GM21529 (cell line): ENCODE results near the gene SKAP2.

ENCODE experiments used
- ATAC-seq: cut with Tn5 transposase; IDR thresholded peaks from one replicate; pipeline ENCODE4 v1.9.1; 2021; ENCODE audit not compliant: unreplicated experiment

SKAP2 gene

GRCh38 chr7:26864309-26865093 lies at the start of gene SKAP2:
Gene SKAP2 (minus strand): TSS chr7:26864590. CDS start chr7:26864429, 161 bp downstream.
- peak; percentile 93 for ATAC-seq

GRCh38 chr7:26912933-26913536 lies 48.6 kb upstream of the SKAP2 start:
- ATAC-seq: no peak

- ATAC-seq: no peak
These were observed 47.9 kb upstream of the SKAP2 start for GRCh38 chr7:26912338-26912737.

- ATAC-seq: no peak
These were observed 45.8 kb upstream of the SKAP2 start for GRCh38 chr7:26910221-26910620.

- no peak for ATAC-seq
These were observed 35.9 kb upstream of the SKAP2 start for GRCh38 chr7:26900251-26900650.

GRCh38 chr7:26899519-26899918 lies 35.1 kb upstream of the SKAP2 start:
- no peak for ATAC-seq

- no peak for ATAC-seq
These were observed 34.5 kb upstream of the SKAP2 start for GRCh38 chr7:26898891-26899290.

GRCh38 chr7:26897928-26898327 lies 33.5 kb upstream of the SKAP2 start:
- ATAC-seq: no peak

GRCh38 chr7:26891400-26892350 lies 27.3 kb upstream of the SKAP2 start:
- peak; percentile 75 for ATAC-seq

- no peak for ATAC-seq
These were observed 16.5 kb upstream of the SKAP2 start for GRCh38 chr7:26880852-26881251.

- no peak for ATAC-seq
These were observed 15.3 kb upstream of the SKAP2 start for GRCh38 chr7:26879671-26880070.

GRCh38 chr7:26868841-26869495 lies 4.6 kb upstream of the SKAP2 start:
- no peak for ATAC-seq

- peak; percentile 39 for ATAC-seq
These were observed 651 bp upstream of the SKAP2 start for GRCh38 chr7:26865094-26865388.

GRCh38 chr7:26863518-26864308 lies 677 bp downstream of the SKAP2 start:
- peak; percentile 23 for ATAC-seq

GRCh38 chr7:26862834-26863233 lies 1.6 kb downstream of the SKAP2 start:
- ATAC-seq: no peak

- ATAC-seq: no peak
These were observed 3.3 kb downstream of the SKAP2 start for GRCh38 chr7:26861050-26861449.

GRCh38 chr7:26860361-26860760 lies 4.0 kb downstream of the SKAP2 start:
- no peak for ATAC-seq

- ATAC-seq: no peak
These were observed 4.7 kb downstream of the SKAP2 start for GRCh38 chr7:26859720-26860119.

GRCh38 chr7:26858735-26859134 lies 5.7 kb downstream of the SKAP2 start:
- ATAC-seq: no peak

GRCh38 chr7:26858241-26858715 lies 6.1 kb downstream of the SKAP2 start:
- ATAC-seq: no peak
